SH-SY5Y (cell line): ENCODE data around the gene UFSP2.

Experiments
- GATA2 ChIP-seq: IDR thresholded peaks from 2 replicates; pipeline ENCODE4 v1.6.1; 2011; ENCODE audit warnings: mild to moderate bottlenecking, low read depth, low read length
- GATA3 ChIP-seq: IDR thresholded peaks from 2 replicates; pipeline ENCODE4 v1.6.1; 2011; ENCODE audit warnings: low read depth, mild to moderate bottlenecking, low read length, moderate library complexity

UFSP2 gene

DNA sequence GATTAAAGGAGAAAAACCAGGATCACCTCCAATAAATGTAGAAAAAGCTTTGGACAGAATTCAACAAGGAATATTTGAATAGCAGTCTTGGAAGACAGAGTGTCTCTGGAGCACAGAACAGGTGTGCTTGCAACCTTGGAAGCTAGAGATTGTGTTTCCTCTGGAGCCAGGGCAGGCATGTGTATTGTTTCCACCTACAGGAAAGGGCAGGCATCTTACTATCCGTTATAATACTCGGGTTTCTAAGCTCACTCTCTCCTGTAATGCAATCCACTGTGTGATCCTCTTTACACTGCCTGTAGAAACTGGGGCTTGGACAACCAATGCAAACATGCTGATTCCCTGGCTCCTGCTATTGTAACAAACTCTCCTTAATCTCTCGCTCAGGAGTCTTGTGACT lies 31.4 kb upstream of the UFSP2 start:
- TF ChIP-seq GATA3 (no peak), GATA2 (no peak)

DNA sequence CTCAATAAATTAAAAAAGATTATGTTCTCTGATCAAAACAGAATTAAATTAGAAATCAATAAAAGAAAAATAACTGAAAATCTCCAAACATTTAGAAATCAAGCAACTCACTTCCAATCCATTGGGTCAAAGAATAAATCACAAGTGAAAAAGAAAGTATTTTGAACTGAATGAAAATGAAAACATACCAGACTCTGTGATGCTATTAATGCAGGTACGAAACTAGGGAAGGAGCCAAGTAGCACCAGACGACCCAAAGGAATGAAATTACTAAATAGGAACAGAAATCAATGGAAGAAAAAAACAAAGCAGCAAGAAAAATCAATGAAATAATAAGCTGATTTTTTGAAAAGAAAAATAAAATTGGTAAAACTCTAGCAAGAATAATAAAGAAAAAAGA lies 30.4 kb upstream of the UFSP2 start:
- TF ChIP-seq GATA3 (no peak), GATA2 (no peak)

DNA sequence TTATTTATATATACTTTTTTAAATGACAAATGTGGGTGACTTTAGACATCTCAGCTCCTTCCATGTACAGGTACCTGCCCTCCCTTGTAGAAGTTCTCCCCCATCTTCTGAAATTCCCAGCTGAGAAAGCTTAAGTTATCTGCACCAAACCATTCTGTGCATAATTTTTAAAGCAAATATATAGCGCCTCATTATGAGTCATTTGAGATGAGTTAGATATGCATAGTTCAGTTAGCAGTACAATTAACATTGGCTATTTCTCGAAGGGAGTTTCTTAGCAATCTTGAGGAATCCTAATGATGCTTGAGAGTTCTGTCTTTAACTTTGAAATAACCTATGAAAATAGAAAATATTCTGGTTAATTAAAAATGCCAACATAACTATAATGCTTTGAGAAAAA lies 19.4 kb upstream of the UFSP2 start:
- TF ChIP-seq GATA2 = no peak
- no peak for TF ChIP-seq GATA3

DNA sequence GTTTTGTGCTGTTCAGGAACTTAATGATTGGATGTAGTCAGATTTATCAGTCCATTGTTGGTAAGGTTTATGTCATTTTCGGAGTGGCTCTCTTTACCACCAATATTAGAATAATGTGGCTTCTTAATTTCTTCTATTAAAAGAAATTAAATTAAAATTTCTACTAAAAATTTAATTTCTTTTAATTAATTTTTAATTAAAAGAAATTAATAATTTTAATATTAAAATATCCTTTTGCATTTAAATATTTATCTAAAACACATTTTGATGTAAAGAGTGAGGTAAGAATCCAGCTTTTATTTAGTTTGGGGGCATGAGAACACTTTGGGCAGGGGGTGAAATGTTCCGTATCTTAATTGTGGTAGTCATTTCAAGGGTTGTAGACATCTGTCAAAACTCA lies 15.7 kb upstream of the UFSP2 start:
- TF ChIP-seq GATA3 (no peak), GATA2 (no peak)

DNA sequence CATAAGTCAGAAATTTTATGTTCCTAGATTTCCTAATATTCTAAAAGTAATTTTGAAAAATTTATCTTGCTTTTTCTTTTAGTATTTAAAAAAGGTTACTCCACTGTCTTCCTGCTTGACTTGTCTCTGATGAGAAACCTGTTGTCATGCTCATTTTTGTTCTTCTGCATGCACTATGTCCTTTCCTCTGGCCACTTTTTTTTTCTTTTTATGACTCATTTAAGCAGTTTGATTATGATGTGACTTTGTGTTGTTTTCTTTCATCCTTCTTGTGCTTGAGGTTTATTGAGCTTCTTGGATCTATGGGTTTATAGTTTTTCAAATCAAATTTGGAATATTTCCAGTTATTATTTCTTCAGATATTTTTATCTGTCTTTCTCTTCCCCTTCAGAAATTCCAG lies 12.0 kb upstream of the UFSP2 start:
- TF ChIP-seq GATA2 (no peak), GATA3 (no peak)

DNA sequence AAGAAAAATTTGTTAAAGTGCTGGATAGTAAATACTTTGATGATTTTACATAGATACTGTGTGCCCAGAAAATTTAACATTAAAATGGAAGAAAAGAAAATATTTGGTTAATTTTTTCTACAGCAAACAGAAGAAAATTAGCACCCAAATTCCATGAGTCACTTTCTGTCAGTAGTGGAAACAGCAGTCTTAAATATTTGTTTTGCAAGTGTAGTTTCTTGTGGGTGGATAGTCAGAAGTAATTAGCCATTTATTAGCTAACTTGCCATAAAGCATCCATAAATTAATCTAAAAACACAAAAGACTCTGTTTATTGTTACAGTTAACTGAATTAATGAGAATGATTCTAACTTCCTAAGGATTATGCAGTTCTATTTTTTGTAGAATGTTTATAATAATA lies 9.7 kb upstream of the UFSP2 start:
- TF ChIP-seq GATA2 (no peak), GATA3 (no peak)

DNA sequence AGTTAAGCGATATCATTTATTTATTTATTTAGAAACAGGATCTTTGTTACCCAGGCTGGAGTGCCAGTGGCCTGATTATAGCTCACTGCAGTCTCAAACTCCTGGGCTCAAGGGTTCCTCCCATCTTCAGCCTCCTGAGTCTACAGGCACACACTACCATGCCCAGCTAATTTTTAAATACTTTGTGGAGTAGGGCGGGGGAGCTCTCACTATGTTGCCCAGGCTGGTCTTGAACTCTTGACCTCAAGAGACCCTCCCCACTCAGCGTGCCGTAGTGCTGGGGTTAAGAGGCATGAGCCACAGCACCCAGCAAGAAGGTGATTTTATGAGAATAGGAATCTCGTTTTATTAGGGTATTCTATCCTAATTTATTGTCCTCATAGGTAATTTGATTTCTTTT lies 3.9 kb upstream of the UFSP2 start:
- TF ChIP-seq GATA2 = no peak

DNA sequence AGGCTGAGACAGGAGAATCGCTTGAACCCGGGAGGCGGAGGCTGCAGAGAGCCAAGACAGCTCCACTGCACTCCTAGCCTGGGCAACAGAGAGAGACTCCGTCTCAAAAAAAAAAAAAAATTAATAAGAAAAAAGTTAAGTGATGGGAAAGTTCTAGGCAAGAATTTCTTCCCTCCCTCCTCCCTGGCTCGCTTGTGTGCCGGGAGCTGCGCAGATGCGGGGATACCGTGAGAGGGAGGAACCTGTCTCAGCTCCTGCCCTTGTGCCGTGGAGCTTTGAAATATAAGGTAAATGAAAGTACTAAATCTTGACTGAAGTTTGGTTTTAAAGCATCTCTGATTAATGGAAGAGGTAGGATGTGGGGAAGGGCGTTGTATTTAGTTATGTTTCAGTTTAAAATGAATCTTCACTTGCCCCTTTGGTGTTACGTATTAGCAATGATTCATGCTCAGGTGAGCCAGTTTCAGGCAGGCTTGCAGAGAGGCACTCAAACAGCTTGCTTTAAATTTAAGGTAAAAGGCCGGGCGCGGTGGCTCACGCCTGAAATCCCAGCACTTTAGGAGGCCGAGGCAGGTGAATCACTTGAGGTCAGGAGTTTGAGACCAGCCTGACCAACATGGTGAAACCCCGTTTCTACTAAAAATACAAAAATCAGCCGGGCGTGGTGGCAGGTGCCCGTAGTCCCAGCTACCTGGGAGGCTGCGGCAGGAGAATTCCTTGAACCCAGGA lies 1.4 kb upstream of the UFSP2 start:
- no peak for TF ChIP-seq GATA2
- TF ChIP-seq GATA3 = no peak

DNA sequence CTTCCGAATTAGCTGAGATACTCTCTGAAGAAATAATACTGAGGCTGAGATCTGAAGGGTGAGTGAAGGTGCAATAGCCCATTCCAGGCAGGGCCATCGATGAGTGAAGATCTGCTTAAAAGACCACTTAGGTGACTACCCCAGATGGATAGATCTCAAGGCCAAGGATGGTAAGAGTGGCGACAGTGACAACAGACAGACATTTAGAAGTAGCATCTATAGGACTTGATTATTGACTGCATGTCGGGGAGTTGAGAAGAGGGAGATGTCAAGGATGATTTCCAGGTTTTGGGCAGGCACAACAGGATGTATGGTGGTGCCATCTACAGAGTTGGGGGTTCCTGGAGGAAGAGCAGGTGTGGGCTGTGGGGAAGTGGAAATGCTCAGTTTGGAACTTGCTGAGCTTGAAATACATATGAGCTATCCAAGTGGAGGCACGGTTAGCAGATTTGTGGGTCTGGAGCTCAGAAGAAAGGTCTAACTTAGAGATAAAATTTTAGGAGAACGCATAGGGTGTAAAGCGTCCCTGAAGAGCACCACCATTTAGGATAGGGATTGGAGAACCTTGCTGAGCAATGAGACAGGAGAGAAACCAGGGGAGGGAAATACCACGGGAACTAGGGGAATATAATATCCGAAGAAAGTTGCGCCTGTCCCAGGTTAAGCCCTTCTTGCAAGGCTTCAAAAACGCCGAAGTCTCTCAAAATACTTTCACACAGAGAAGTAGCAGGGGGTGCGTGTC lies 688 bp downstream of the UFSP2 start:
- no peak for TF ChIP-seq GATA2
- no peak for TF ChIP-seq GATA3

DNA sequence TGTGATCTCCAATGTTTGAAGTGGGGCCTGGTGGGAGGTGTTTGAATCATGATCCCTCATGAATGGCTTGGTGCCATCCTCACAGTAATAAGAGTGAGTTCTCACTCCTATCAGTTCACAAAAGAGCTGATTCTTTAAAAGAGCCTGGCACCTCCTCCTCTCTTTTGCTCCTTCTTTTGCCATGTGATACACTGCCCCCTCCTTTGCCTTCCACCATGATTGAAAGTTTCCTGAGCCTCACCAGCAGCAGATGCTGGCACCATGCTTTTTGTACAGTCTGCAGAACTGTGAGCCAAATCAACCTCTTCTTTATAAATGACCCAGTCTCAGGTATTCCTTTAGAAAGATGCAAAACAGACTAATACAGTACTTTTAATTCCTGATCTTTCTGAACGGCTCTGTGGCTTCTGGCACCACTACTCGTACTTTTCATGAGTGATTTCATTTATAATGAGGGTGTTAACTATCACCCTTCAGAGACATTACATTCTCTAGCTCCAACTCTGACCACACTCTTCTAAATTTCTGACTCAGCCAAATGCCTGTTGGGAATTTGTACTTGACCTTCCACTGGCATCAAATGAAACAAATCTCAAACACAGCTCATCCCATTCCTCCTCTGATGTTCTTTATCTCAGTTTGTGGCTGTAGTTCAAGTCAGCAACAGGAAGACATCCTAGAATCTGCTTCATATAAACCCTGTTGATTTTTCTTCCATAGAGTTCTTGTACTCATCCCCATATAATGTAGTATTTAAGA lies 4.2 kb downstream of the UFSP2 start:
- no peak for TF ChIP-seq GATA2
- TF ChIP-seq GATA3 = no peak

DNA sequence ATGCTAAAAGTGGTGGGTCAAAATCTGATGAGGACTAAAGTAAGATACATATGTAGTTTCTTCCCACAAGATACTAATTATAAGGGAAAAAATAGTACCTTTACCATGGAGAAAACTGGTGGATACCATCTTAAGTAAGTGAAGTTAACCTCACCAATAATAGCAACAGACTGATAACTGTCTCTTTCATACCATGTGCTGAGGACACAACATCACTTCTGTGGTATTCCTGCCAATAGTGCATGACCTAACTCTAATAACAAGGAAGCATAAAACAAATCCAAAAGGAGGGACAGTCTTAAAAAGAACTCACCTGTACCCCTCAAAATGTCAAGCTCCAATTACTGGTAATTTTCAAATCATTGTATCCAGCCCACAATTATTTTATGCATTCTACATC lies 8.8 kb downstream of the UFSP2 start:
- TF ChIP-seq GATA3 (no peak), GATA2 (no peak)

DNA sequence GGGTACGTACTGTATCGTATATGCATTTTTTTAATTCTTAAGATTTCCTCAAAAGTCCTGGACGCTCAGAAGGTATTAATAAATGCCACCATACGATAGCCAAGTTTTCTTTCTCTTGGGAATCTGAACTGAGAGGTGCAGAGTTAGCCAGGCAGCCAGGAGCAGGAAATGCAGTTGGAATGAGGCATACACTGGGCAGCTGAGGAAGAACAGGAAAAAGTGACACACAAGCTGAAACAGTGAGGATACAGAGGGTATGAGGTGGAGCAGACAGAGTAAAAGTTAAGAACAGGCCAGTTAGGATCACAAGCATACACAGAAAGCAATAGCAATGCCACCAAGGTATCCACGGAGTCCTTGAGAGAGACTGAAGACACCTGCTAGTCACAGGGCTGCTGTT lies 13.4 kb downstream of the UFSP2 start:
- no peak for TF ChIP-seq GATA2

DNA sequence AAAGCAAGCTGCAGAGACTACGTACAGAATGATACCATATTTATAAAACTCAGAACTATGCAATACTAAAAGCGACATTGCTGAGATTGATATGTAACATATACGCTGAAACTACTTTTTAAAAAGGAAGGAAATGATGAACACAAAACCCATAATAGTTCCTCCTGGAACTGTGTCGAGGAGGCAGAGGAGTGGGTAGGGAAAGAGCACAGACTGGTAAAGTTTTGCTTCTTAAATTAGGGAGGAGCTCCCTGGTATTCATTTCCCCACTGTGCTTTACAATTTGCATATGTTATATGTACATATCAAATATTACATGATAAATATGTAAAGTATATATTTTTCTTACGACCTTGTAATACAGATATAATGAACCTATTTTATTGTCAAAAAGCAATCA lies 13.9 kb downstream of the UFSP2 start:
- TF ChIP-seq GATA3 = no peak
- TF ChIP-seq GATA2 = no peak

DNA sequence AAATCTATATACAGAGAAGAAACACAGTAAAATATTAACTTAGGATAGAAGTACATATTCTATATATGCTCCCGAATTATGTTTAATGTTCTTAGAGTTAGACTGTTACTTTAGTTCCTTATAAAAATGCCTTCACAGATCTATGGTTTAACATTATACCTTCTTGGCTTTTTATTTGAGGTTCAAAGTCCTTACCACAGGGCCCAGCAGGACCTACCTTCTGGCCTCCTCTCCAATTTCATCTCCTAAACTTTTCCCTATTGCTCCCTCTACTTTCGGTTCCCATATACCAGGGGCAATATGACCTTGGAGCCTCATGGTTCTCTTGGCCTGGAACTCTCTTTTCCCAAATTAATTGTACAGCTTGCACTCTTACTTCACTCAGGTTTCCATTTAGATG lies 17.3 kb downstream of the UFSP2 start:
- TF ChIP-seq GATA2 (no peak), GATA3 (no peak)
